ENCODE results near the gene PRR14. TPM values are rescaled to one million over a fixed set of nuclear protein-coding genes. Genes with fewer than 3 reads are reported as not detected.

Gene PRR14
- total and polyA plus RNA-seq, 12 donors: 9.6 to 204 (median 39.3) TPM

- no peak overlapping the region for H3K27ac ChIP-seq
- peaks cover 8 to 16% of the 10 kb centered on the region in 2 donors for H3K4me1 ChIP-seq (replicated peaks in 1 of 2)
- no peak for TF ChIP-seq POLR2A (IDR thresholded peaks at IDR 0.05)
- TF ChIP-seq CTCF (IDR thresholded peaks at IDR 0.05): no peak
- H3K36me3 ChIP-seq (replicated peaks in 1 of 2): peaks cover 0 to 89% of the 10 kb centered on the region in 2 donors
- no peak for DNase-seq
- intact Hi-C loops (cut with DNase I): loop anchor here in 1 of 2 donors (10.0 kb wide), 1 partner anchor 51 kb away; no protein-coding TSS in a partner anchor
- H3K27me3 ChIP-seq: no peaks in the 10 kb centered on the region
- no peaks in the 10 kb centered on the region for H3K9me3 ChIP-seq (replicated peaks in 1 of 3)
- no peak overlapping the region for H3K4me3 ChIP-seq
- WGBS, 4 donors: 92 to 96% (median 93%) methylated on average over 10 of the region's 10 CpGs
These were observed 53.2 kb downstream of the PRR14 start for GRCh38 chr16:30703971-30704370.

Small RNA genes lying within 50 kb of the gene (small RNA-seq; reads per million reads assigned to genes)
- gene AC093249.1 (0 reads per million in 2 donors), gene RNU6-1043P (0 reads per million in 2 donors), gene RNU6-416P (0 reads per million in 2 donors)

Other genes with a start within 250 kb of the PRR14 start
- 10 to 100 TPM in 7 of 9 donors, 1 to 10 TPM in 2; 8.2 to 81.3 (median 15.8) TPM for gene ZNF771, start 243.4 kb upstream of the PRR14 start, total RNA-seq
- gene ZNF771, start 243.4 kb upstream of the PRR14 start, polyA plus RNA-seq: 10 to 100 TPM in 1 of 3 donors, 1 to 10 TPM in 2; 2.8 to 12.2 (median 9.5) TPM
- 10 to 100 TPM; 13.9 to 33.9 (median 29.5) TPM for gene DCTPP1, start 220.9 kb upstream of the PRR14 start, total RNA-seq
- 10 to 100 TPM; 11.7 to 15.2 (median 13.3) TPM for gene DCTPP1, start 220.9 kb upstream of the PRR14 start, polyA plus RNA-seq
- gene SEPHS2, start 205.1 kb upstream of the PRR14 start, total RNA-seq: 10 to 100 TPM; 10.7 to 60.5 (median 46.2) TPM
- 10 to 100 TPM; 18.9 to 54.5 (median 21.9) TPM for gene SEPHS2, start 205.1 kb upstream of the PRR14 start, polyA plus RNA-seq
- gene ITGAL, start 178.2 kb upstream of the PRR14 start, total RNA-seq: 10 to 100 TPM in 1 of 9 donors, 1 to 10 TPM in 7, under 1 TPM in 1; 0.72 to 14.7 (median 4.7) TPM
- 10 to 100 TPM in 1 of 3 donors, 1 to 10 TPM in 2; 2.1 to 10.6 (median 2.6) TPM for gene ITGAL, start 178.2 kb upstream of the PRR14 start, polyA plus RNA-seq
- 10 to 100 TPM; 23.2 to 53.0 (median 30.4) TPM for gene ZNF768, start 124.4 kb upstream of the PRR14 start, total RNA-seq
- 100 to 1,000 TPM in 1 of 3 donors, 10 to 100 TPM in 1, 1 to 10 TPM in 1; 8.7 to 103 (median 55.6) TPM for gene ZNF768, start 124.4 kb upstream of the PRR14 start, polyA plus RNA-seq
- gene ZNF747, start 116.1 kb upstream of the PRR14 start, total RNA-seq: 10 to 100 TPM in 8 of 9 donors, 1 to 10 TPM in 1; 8.6 to 19.9 (median 15.2) TPM
- 1 to 10 TPM; 7.7 to 9.3 (median 8.4) TPM for gene ZNF747, start 116.1 kb upstream of the PRR14 start, polyA plus RNA-seq
- gene ZNF764, start 92.6 kb upstream of the PRR14 start, total RNA-seq: 10 to 100 TPM in 3 of 9 donors, 1 to 10 TPM in 6; 4.9 to 15.0 (median 9.6) TPM
- gene ZNF764, start 92.6 kb upstream of the PRR14 start, polyA plus RNA-seq: 1 to 10 TPM; 3.6 to 9.7 (median 5.9) TPM
- 10 to 100 TPM; 10.3 to 33.2 (median 17.9) TPM for gene ZNF688, start 79.2 kb upstream of the PRR14 start, total RNA-seq
- 10 to 100 TPM; 16.4 to 43.4 (median 33.9) TPM for gene ZNF688, start 79.2 kb upstream of the PRR14 start, polyA plus RNA-seq
- gene ZNF785, start 65.3 kb upstream of the PRR14 start, total RNA-seq: 10 to 100 TPM in 8 of 9 donors, 1 to 10 TPM in 1; 9.4 to 37.0 (median 14.8) TPM
- gene ZNF785, start 65.3 kb upstream of the PRR14 start, polyA plus RNA-seq: 10 to 100 TPM in 1 of 3 donors, 1 to 10 TPM in 2; 3.4 to 11.2 (median 8.9) TPM
- gene ZNF689, start 40.6 kb upstream of the PRR14 start, total RNA-seq: 10 to 100 TPM in 4 of 9 donors, 1 to 10 TPM in 5; 6.8 to 12.9 (median 9.9) TPM
- 1 to 10 TPM; 2.9 to 6.4 (median 3.2) TPM for gene ZNF689, start 40.6 kb upstream of the PRR14 start, polyA plus RNA-seq
- 10 to 100 TPM; 19.6 to 84.0 (median 44.1) TPM for gene FBRS, start 7.5 kb downstream of the PRR14 start, total RNA-seq
- gene FBRS, start 7.5 kb downstream of the PRR14 start, polyA plus RNA-seq: 100 to 1,000 TPM in 1 of 3 donors, 10 to 100 TPM in 2; 18.3 to 186 (median 82.9) TPM
- 10 to 100 TPM in 8 of 9 donors, 1 to 10 TPM in 1; 7.8 to 82.4 (median 48.7) TPM for gene SRCAP, start 48.2 kb downstream of the PRR14 start, total RNA-seq
- 10 to 100 TPM in 2 of 3 donors, 1 to 10 TPM in 1; 3.7 to 48.1 (median 19.7) TPM for gene SRCAP, start 48.2 kb downstream of the PRR14 start, polyA plus RNA-seq
- 10 to 100 TPM; 25.4 to 48.3 (median 34.3) TPM for gene PHKG2, start 97.5 kb downstream of the PRR14 start, total RNA-seq
- 10 to 100 TPM; 18.7 to 82.8 (median 58.5) TPM for gene PHKG2, start 97.5 kb downstream of the PRR14 start, polyA plus RNA-seq
- 10 to 100 TPM in 3 of 9 donors, 1 to 10 TPM in 6; 2.3 to 22.1 (median 7.9) TPM for gene CFAP119, start 111.1 kb downstream of the PRR14 start, total RNA-seq
- 10 to 100 TPM in 2 of 3 donors, 1 to 10 TPM in 1; 6.3 to 37.6 (median 24.6) TPM for gene CFAP119, start 111.1 kb downstream of the PRR14 start, polyA plus RNA-seq
- gene RNF40, start 111.4 kb downstream of the PRR14 start, total RNA-seq: 100 to 1,000 TPM in 8 of 9 donors, 10 to 100 TPM in 1; 86.9 to 164 (median 108) TPM
- 100 to 1,000 TPM; 121 to 143 (median 137) TPM for gene RNF40, start 111.4 kb downstream of the PRR14 start, polyA plus RNA-seq
- 10 to 100 TPM; 16.6 to 27.0 (median 24.2) TPM for gene ZNF629, start 136.2 kb downstream of the PRR14 start, total RNA-seq
- gene ZNF629, start 136.2 kb downstream of the PRR14 start, polyA plus RNA-seq: 10 to 100 TPM in 2 of 3 donors, 1 to 10 TPM in 1; 7.9 to 14.7 (median 13.6) TPM
- 10 to 100 TPM; 18.0 to 45.3 (median 30.9) TPM for gene BCL7C, start 243.1 kb downstream of the PRR14 start, total RNA-seq
- gene BCL7C, start 243.1 kb downstream of the PRR14 start, polyA plus RNA-seq: 10 to 100 TPM in 2 of 3 donors, 1 to 10 TPM in 1; 7.7 to 88.3 (median 50.1) TPM
- gene CTF1, start 245.7 kb downstream of the PRR14 start, total RNA-seq: 10 to 100 TPM in 4 of 9 donors, 1 to 10 TPM in 5; 2.1 to 13.9 (median 8.2) TPM
- gene CTF1, start 245.7 kb downstream of the PRR14 start, polyA plus RNA-seq: 1 to 10 TPM; 4.0 to 7.0 (median 4.7) TPM

Data from adrenal gland (tissue), 12 donors.